ENCODE measurements around the gene NLRP9.

The NLRP9 gene

DNA sequence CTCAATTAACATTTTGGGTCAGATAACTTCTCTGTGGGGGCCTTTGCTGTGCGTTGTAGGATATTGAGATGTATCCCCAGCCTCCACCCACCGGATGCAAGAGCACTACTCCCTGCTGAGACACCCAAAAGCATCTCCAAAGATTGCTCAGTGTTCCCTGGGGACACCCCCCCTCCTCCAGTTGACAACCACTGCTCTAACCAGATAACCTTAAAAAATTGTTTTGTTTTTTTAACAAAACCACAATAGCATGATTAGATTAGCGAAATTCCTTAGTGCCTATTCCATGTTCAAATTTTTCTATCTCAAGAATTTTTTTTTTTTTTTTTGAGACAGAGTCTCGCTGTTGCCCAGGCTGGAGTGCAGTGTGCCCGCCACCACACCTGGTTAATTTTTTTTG is 65.8 kb downstream of the NLRP9 start:
- no peak for DNase-seq

DNA sequence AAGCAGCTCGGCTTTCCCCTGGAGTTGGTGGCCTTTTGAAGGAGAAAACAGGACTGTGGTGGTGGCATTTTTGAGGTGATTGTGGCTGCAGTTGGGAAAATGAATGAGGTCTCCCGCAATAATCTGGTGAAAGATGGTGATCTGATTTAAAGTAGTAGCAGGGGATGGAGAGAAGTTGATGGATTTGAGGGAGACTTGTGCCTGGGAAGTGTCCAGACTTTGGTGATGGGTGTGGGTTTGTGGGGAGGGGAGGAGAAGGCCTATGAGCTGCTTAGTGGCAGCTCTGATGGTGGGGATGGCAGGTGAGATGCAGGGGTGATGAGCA is 67.2 kb downstream of the NLRP9 start:
- no peak for DNase-seq

DNA sequence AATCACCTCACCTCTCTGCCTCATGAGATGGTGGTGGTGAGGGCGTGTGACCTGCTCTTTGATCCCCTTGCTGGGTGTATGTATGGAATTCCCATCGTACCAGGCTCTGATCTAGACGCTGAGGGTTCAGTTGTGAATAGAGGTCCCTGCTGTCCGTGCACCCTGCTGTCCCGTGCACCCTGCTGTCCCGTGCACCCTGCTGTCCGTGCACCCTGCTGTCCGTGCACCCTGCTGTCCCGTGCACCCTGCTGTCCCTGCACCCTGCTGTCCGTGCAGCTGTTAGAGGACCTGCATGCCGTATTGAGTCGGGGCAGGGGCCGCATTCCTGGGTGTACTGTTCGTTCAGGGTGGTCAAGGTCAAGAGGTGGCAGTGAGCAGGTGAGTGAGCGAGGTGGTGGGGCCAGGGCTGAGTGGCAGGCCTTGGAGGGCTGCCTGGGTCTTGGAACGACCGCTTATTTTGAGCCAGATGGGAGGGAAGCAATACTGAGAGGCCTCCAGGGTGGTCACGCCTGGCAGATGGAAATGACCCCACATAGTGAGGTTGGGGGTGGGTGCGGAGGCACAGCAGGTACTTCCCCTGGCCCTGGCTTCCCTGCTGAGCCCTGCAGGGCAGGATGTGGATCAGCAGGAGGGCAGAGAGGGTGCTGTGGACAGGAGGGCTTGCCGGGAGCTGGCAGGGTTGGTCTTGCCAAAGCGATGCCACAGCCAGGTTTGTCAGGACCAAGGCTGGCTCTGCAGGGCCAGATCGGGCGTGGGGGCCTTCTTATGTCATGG is 67.7 kb downstream of the NLRP9 start:
- DNase-seq = no peak

DNA sequence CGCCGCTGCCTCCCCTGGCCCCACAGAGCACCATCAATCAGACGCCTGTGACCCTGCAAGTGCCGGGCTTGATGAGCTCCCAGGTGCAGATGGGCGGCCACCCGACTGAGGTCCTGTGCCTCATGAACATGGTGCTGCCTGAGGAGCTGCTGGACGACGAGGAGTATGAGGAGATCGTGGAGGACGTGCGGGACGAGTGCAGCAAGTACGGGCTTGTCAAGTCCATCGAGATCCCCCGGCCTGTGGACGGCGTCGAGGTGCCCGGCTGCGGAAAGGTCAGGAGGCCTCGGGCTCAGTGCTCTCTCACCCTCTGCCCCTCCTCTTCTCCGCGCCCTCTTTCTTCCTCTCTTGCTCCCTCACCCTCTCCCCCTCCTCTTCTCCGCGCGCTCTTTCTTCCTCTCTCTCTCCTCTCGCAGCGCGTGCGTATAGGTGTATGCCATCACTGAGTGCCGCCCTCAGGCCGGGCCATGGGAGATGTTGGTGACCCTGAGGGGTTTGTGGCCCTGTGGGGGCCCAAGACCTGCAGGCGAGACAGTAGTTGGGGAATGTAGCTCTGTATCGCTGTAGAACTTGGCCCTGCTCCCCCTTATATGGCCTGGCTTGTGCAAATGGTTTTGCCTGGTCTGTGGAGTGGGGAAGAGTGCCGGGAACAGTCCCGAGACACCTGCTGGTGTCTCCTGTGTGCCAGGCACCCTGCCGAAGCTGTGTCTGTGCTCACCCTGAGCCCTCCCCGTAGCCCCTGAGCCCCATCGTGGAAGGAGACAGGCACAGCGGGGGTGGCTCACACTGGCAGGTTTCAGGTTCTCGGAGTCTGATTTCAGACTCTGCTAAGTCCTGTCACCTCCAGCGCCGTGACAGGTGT is 68.6 kb downstream of the NLRP9 start:
- no peak for DNase-seq

DNA sequence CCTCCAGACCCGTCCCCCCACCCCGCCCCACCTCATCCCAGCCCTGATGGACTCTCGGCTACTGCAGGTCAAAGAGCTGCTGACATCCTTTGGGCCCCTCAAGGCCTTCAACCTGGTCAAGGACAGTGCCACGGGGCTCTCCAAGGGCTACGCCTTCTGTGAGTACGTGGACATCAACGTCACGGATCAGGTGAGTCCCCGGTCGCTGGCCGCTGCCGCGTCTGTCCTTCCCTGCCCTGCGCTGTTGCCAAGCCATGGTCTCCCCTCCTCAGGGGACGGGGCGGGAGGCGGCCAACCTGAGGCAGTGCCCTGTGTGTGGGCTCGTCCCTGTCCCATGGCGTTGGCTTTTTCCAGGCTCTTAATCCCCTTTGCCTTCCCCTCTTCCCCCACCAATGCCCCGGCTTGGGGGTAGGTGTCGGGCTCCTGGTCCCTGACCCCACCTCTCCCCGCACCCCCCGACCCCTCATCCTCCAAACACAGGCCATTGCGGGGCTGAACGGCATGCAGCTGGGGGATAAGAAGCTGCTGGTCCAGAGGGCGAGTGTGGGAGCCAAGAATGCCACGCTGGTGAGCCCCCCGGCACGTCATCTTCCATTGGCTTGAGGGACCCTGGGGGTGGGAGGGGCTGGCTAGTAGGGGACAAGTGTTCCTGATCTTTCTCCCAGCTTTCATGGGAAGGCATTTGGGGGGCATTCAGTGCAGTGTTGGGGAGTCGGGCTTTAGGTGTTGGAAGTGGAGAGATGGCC is 69.4 kb downstream of the NLRP9 start:
- no peak for DNase-seq

DNA sequence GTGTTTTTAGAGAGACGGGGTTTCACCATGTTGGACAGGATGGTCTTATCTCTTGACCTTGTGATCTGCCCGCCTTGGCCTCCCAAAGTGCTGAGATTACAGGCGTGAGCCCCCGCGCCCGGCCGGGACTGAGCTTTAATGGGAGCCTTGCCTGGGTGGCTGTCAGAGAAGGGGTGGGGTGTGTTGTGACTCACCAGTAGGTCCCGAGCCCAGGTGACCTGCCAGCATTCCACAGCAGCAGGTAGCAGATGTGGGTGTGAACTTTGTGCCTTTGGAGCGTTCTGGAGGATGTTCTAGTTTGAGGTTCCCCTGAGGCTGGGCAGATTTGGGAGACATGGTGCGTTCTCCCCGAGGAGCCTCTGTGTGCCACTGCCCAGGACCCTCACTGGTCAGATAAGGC is 70.2 kb downstream of the NLRP9 start:
- no peak for DNase-seq

DNA sequence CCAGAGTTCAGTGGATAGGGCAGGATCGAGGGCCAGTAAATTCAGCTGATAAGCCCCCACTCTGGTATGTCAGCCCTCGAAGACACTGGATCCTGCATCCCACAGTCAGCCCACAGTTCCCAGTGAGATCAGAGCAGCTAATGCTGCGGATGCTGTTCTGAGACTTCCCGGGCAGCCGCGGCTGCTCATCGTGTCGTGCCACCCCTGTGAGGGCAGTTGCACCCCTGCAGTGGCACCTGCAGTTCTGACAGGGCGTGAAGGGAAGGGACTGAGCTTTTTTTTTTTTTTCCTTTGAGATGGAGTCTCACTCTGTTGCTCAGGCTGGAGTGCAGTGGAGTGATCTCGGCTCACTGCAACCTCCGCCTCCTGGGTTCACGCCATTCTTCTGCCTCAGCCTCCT is 70.7 kb downstream of the NLRP9 start:
- DNase-seq = no peak

DNA sequence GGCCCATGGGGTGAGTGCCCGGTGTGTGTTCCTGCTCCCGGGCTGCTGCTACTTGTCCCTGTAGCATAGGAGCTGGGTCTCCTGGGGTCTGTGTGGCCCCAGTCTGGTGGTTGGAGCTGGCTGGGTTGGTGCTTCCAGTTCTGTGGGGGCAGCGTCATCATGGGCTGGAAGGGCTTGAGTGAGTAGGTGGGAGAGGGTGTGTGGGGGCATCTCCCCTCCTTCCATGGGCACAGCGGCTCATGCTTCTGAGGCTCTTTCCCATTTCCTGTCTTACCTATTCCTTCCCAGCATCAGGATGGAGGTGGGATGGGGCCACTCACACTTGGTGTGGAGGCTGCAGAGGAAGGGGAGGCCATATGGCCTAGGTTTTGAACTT is 71.2 kb downstream of the NLRP9 start:
- DNase-seq = no peak

DNA sequence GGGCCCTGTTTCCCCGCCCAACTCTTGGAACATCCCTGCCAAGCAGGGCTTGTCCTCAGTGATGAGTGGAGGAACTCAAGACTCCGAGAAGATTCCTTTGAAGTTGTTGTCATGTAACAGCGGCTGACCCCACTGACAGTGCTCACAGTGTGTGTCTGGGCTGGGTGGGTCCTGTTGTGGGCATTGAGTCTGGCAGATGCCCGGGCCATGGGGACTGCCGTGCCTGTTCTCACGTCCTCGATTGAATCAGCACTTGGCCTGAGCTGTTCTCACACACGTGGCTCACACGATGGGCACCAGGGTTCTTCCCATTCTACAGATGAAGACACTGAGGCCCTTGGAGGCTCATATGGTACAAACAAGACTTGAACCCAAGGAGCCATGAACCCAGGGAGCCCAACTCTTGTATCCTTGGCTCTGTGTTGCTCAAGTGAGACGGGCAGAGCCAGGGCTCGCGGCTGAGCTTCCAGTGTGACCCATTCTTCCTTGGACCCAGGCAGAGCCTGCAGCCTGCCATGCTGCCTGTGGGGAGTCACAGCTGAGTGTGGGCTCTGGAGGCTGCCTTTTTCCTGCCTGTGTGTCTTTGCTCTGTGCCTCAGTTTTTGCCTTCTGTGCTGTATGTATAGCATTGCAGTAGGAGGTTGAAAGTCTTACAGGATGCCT is 71.7 kb downstream of the NLRP9 start:
- no peak for DNase-seq

DNA sequence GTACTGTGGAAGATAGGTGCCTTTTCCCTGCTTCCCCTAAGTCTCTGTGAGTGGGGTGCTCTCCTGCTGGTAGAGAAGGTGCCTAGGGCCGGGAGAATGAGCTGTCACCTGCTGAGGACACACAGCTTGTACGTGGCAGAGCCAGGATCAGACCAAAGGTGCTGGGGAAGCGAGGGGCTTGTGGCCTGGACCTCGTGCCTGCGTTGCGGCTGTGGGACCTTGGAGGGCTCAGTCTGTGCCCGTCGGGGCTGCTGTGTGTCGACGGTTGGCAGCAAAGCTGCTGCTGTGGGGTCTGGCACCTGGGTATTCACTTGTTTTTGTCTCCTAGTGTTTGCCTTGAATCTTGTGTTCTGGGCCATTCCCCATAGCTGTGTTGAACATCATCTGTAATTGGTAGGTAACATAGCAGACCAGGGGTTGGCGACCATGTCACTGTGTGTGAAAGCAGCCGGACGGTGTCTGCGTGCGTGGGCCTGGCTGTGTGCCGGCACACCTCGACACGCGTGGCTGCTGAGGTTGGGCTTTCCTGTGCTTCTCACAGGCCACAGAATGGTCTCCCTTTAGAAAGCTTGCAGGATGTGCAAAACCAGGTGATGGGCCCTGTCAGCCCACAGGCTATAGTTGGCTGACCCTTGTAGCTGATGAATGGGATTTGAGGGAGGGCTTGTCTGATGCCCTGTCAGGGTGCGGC is 74.2 kb downstream of the NLRP9 start:
- DNase-seq = no peak

DNA sequence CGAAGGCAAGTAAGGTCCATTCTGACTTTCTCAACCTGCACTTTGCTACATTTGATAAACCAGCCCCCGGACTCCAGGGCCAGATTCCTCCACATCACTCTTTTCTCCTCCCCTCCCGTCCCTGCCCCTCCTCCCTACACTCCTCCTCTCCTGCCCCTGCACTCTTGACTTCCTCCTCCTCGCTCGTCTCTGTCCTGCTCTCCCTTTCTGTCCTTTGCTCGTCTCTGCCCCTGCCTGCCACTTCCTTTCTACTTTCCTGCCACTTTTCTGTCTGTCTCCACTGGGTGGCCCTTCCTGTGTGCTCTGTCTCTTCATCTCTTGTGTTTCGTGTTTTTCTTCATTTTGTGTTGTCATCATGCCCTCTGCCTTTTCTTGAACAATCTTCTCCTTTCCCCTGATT is 76.4 kb downstream of the NLRP9 start:
- DNase-seq = no peak

DNA sequence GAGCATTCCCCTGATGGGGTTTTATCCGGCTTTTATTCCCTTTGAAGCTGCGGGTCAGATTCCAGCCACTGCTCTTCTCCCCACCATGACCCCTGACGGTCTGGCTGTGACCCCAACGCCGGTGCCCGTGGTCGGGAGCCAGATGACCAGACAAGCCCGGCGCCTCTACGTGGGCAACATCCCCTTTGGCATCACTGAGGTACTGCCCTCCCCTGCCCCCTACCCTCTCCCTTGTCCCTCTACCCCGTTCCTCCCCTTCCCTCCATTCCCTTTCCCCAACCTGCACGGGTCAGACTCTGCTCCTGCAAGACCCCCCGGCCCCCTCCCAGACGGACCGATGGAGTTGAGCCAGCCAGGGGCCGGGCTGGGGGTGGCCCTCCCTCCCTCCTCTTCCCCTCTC is 77.2 kb downstream of the NLRP9 start:
- no peak for DNase-seq

DNA sequence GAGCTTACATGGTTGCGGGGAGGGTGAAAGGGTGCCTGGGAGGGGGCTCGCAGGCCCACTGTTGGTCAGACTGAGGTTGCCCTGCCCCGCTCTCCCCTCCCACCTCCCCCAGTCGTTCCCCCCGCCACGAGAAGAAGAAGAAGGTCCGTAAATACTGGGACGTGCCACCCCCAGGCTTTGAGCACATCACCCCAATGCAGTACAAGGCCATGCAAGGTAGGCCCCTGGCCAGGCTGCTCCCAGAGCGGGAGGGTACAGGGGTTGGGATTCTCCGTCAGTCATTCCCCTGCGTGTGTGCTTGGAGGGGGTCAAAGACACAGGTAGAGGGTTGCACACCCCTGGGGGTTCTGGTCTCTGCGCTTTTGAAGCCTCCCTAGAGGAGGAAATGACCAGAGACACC is 77.8 kb downstream of the NLRP9 start:
- no peak for DNase-seq

DNA sequence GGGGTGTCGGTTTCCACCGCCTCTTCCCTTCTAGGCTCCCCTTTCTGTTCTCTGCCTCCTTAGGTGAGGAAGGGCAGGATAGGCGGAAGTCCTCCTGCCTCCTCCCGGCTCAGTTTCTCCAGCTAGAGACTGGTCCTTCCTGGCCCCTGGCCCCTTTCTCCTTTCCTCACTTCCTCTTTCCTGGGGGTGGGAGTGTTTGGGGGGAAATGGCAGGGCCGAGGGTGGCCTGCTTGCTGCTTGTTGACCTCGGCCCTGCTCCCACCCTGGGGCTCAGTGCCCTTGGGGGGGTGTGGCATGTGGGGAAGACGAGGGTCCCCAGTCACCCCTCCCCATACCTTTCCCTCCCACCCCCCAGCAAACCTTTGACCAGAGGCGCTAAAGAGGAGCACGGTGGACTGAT is 78.4 kb downstream of the NLRP9 start:
- DNase-seq = no peak

DNA sequence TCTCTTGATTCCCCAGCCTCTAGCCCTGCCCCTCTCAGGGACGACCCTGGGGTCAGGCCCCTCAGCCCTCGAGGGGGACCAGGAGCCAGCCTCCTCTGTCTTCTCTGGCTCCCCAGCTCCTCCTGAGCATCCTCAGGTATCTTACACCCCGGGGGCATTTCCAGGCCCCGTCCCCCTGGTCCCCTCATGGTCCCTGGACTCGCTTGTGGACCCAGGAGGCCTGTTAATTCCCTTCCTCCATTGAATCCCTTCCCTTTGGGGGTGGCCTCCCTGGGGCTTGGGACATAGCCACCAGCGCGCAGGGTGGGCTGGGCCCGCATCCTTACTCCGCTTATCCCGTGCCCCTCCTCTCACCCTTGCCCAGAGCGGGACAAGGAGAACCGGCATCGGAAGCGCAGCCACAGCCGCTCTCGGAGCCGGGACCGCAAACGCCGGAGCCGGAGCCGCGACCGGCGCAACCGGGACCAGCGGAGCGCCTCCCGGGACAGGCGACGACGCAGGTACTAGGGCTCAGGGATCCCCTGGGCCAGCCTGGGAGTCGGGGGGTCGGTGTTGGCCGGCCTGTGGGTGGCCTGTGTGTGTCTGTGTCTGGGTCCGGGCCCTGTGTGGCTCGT is 79.2 kb downstream of the NLRP9 start:
- DNase-seq = no peak

Data from activated effector memory CD4-positive, alpha-beta T cell treated with Interleukin-2 at 50 U/mL for 16 hours (primary cell).